Lung (tissue), 12 donors: ENCODE results near the gene HS6ST2. TPM values are rescaled to one million over a fixed set of nuclear protein-coding genes. Genes with fewer than 3 reads are reported as not detected.

Experiments used
- ATAC-seq: fragments of 200-7000 bp; cut with Tn5 transposase; one replicate; pipeline ENCODE4 v1.9.1; 2020; ENCODE audit warnings: moderate number of reproducible peaks; ENCODE audit not compliant: insufficient read depth, low FRiP score
- DNase-seq, 3 donors: peaks; one replicate each; pipeline ENCODE4 v3.0.0-alpha.2; 2013 to 2017
- H3K27ac ChIP-seq, 2 donors: one replicate each; pipeline ENCODE4 v1.5.1; 2013; ENCODE audit warnings: mild to moderate bottlenecking in 2 of 2, moderate library complexity in 2 of 2, control low read depth in 1 of 2, inconsistent platforms in 1 of 2, low read depth in 1 of 2, low read length in 1 of 2
- H3K27me3 ChIP-seq, 3 donors: one replicate each; pipeline ENCODE4 v1.5.1; 2013; ENCODE audit warnings: low read length in 2 of 3; ENCODE audit not compliant: control insufficient read depth in 3 of 3, insufficient read depth in 3 of 3
- H3K36me3 ChIP-seq, 4 donors: one replicate each; pipeline ENCODE4 v1.5.1; 2013; ENCODE audit warnings: low read length in 4 of 4, mild to moderate bottlenecking in 1 of 4, moderate library complexity in 1 of 4; ENCODE audit not compliant: control insufficient read depth in 4 of 4, insufficient read depth in 4 of 4
- H3K4me1 ChIP-seq, 5 donors: one replicate each; pipeline ENCODE4 v1.5.1; 2013; ENCODE audit warnings: low read length in 5 of 5, mild to moderate bottlenecking in 2 of 5, moderate library complexity in 1 of 5; ENCODE audit not compliant: control insufficient read depth in 5 of 5, insufficient read depth in 5 of 5
- H3K4me3 ChIP-seq: one replicate; pipeline ENCODE4 v1.5.1; 2013; ENCODE audit warnings: mild to moderate bottlenecking, control low read depth, moderate library complexity
- H3K9ac ChIP-seq, 2 donors: one replicate each; pipeline ENCODE4 v1.5.1; 2013; ENCODE audit warnings: low read length in 2 of 2, control low read depth in 1 of 2; ENCODE audit not compliant: insufficient read depth in 1 of 2
- H3K9me3 ChIP-seq, 4 donors: one replicate each; pipeline ENCODE4 v1.5.1; 2013; ENCODE audit warnings: low read length in 3 of 4, mild to moderate bottlenecking in 1 of 4, moderate library complexity in 1 of 4; ENCODE audit not compliant: control insufficient read depth in 4 of 4, insufficient read depth in 3 of 4
- WGBS, 2 donors: extraction: QIAGEN DNeasy Blood & Tissue Kit; methylation state at CpG; one replicate each; pipeline ENCODE4 v1.1.7; 2013; 5-methylcytosine and 5-hydroxymethylcytosine counted together
- polyA plus RNA-seq, 2 donors: library from polyadenylated mRNA; stranded (reverse); fragments of 200-250 nt; gene quantifications; one replicate each; pipeline ENCODE4 v1.2.1, GENCODE V29; 2013
- total RNA-seq, 2 donors: library from RNA; depleted of rRNA in 1 of 2; stranded (reverse); fragments of >200 nt in 1 of 2; gene quantifications; one replicate each; pipeline ENCODE4 v1.2.1, GENCODE V29; 2014 to 2021
- TF ChIP-seq, protein P1 (sequence below): IDR thresholded peaks from 2 replicates; pipeline ENCODE4 v1.5.1; 2012; ENCODE audit warnings: mild to moderate bottlenecking; ENCODE audit errors: control extremely low read depth, extremely low read depth
- donor health status: control.
- donor health status: control.
- donor health status: Bipolar disorder and iron deficiency.
- donor health status: healthy.
- donor health status: DM: yes; HTN: yes; CAD: no.

The HS6ST2 gene
- total and polyA plus RNA-seq, 4 donors, result 0.28 to 14.3 (median 2.2) TPM

DNA sequence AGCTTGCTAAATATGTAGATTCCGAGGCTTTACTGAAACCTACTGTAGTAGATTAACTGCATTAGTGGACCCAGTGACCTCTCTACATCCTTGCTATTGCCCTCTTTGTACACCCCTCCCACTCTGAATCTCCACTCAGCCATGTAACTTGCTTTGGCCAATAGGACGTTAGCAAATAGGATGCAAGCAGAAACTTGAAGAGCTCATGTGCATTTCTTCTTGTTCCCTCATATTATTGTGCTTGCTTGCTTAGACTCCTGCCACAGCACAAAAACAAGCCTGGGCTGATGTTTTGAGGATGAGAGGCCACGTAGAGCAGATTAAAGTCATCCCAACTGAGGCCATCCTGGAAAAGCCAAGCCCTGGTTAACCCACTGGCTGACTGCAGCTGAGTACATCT is 147.9 kb downstream of the HS6ST2 start:
- H3K36me3 ChIP-seq, result no peaks in the 10 kb centered on the region
- WGBS, 2 donors, result 66 to 76% methylated on average over 3 of the region's 3 CpGs
- TF ChIP-seq, protein P1, sequence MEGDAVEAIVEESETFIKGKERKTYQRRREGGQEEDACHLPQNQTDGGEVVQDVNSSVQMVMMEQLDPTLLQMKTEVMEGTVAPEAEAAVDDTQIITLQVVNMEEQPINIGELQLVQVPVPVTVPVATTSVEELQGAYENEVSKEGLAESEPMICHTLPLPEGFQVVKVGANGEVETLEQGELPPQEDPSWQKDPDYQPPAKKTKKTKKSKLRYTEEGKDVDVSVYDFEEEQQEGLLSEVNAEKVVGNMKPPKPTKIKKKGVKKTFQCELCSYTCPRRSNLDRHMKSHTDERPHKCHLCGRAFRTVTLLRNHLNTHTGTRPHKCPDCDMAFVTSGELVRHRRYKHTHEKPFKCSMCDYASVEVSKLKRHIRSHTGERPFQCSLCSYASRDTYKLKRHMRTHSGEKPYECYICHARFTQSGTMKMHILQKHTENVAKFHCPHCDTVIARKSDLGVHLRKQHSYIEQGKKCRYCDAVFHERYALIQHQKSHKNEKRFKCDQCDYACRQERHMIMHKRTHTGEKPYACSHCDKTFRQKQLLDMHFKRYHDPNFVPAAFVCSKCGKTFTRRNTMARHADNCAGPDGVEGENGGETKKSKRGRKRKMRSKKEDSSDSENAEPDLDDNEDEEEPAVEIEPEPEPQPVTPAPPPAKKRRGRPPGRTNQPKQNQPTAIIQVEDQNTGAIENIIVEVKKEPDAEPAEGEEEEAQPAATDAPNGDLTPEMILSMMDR, result no peak
- H3K4me3 ChIP-seq, result no peak overlapping the region
- DNase-seq, result no peak
- H3K27me3 ChIP-seq, result peaks cover 0 to 32% (median 11%) of the 10 kb centered on the region in 3 donors
- H3K9ac ChIP-seq, result no peak overlapping the region
- no peak for ATAC-seq
- peaks cover 0 to 2% (median 0%) of the 10 kb centered on the region in 4 donors for H3K9me3 ChIP-seq
- H3K4me1 ChIP-seq, result no peaks in the 10 kb centered on the region
- H3K27ac ChIP-seq, result no peak overlapping the region

DNA sequence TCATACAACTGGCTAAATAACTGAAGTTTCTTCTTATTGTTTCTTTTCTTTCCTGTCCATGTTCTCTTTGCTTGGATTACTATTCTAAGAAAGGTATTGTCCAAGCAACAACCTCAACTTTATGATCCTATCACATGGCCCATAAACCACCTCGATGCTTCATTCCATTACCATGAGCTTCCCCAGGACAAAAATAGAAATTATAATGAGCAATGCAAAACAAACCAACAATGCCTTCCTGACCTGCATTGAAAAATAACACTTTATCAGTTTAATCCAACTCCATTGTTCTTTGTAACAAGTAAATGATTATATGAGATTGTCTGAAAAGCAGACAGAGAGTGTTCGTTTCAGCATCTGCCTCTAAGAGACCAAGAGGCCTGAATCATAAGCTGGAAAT is 148.8 kb downstream of the HS6ST2 start:
- no peaks in the 10 kb centered on the region for H3K4me1 ChIP-seq
- WGBS, 2 donors, result 55 to 69% methylated on average over 2 of the region's 2 CpGs
- H3K27me3 ChIP-seq, result peaks cover 0 to 29% (median 8%) of the 10 kb centered on the region in 3 donors
- TF ChIP-seq, protein P1, result no peak
- ATAC-seq, result no peak
- H3K27ac ChIP-seq, result no peak overlapping the region
- peaks cover 0 to 2% (median 0%) of the 10 kb centered on the region in 4 donors for H3K9me3 ChIP-seq
- H3K36me3 ChIP-seq, result no peaks in the 10 kb centered on the region
- H3K4me3 ChIP-seq, result no peak overlapping the region
- H3K9ac ChIP-seq, result no peak overlapping the region
- no peak for DNase-seq

DNA sequence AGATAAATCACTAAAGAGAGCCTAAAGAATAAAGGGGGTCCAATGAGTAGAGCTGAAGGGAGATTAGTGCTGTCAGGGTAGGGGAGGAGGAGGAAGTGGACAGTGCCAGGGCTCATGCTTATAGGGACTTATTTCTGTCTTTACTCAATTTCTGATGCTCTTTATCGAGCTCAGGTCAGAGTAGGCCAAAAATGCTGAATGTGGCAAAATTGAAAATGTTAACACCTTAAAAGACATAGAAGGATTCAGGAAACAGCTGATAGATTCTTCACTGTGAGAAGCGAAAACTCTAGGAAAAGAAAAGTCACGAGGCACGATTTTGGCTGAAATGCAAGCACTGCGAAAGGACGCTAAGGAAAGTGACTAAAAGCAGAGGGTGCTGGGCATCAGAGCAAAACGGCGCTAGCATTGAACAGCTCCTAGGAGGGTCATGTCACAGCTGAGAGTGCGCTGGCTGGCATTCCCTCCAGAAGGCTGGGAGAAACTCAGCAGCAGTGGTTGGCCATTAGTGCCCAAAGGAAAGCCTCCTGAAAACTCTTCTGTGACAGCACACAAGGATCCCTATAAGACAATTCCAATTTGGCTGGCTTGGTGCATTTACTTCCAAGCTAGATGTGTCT is 150.9 kb downstream of the HS6ST2 start:
- DNase-seq (no peak), ATAC-seq (no peak)
- TF ChIP-seq, protein P1, result no peak
- Histone ChIP-seq H3K9ac (no peak overlapping the region), H3K27ac (no peak overlapping the region), H3K4me3 (no peak overlapping the region), H3K27me3 (peaks cover 0 to 29% (median 12%) of the 10 kb centered on the region in 3 donors), H3K4me1 (no peaks in the 10 kb centered on the region), H3K36me3 (no peaks in the 10 kb centered on the region), H3K9me3 (peaks cover 0 to 5% (median 0%) of the 10 kb centered on the region in 4 donors)
- WGBS, 2 donors, result 83 to 90% methylated on average over 9 of the region's 9 CpGs

DNA sequence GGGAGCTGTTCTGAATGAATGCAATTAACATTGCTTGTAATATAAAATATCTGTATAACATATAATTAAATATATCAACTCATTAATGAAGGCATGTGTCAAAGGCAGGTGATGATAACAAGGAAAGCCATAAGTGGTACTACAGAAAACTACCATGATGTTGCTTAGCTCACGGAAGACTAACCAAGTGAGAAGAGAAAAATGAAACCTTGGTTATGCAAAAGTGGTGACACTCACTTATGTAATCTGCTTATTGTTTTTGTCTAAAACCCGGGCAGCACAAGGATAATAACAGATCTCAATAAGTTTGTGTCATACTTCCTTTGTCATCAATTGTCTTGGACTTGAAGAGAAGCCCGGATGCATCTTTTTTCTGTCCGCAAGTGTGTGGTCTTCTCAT is 156.4 kb downstream of the HS6ST2 start:
- WGBS, 2 donors, result 74 to 82% methylated on average over 4 of the region's 4 CpGs
- peaks cover 3 to 30% (median 5%) of the 10 kb centered on the region in 3 donors for H3K27me3 ChIP-seq
- no peak for ATAC-seq

More for the DNA sequence above, 156.4 kb downstream of the HS6ST2 start:
- H3K9me3 ChIP-seq, result peaks cover 0 to 7% (median 0%) of the 10 kb centered on the region in 4 donors
- no peak overlapping the region for H3K27ac ChIP-seq
- H3K4me3 ChIP-seq, result no peak overlapping the region
- DNase-seq, result no peak
- H3K4me1 ChIP-seq, result no peaks in the 10 kb centered on the region
- no peak overlapping the region for H3K9ac ChIP-seq
- no peaks in the 10 kb centered on the region for H3K36me3 ChIP-seq
- TF ChIP-seq, protein P1, result no peak
